HS-27A (cell line): ENCODE measurements around the gene SAV1.
"Not testable (repeated sequence)": the region's sequence is repeated elsewhere in the genome, so short reads cannot be mapped to it uniquely, and the experiment has no call there.

Experiments used
- DNase-seq: peaks from one replicate; pipeline ENCODE4 v3.0.0-alpha.2; 2012; ENCODE audit warnings: low read depth, missing footprints

The SAV1 gene

DNA sequence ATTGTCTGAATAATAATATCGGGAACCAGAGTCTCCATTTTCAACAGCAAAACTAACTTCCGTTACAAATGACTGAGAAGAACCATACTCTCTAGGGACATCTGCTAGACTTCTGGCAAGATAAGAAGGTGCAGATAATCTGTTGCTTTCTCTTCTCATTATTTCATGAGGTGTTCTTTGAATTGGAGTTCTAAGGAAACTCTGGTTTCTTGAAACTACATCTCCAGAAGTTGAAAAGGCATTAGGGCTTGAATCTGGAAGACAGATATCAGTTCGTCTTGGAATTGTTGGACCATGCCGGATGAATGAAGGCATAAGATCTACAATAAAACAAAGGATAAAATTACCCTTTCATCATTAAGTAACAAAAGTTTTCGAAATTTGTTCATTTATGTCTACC lies 2.8 kb downstream of the SAV1 start:
- not testable (repeated sequence) for DNase-seq

DNA sequence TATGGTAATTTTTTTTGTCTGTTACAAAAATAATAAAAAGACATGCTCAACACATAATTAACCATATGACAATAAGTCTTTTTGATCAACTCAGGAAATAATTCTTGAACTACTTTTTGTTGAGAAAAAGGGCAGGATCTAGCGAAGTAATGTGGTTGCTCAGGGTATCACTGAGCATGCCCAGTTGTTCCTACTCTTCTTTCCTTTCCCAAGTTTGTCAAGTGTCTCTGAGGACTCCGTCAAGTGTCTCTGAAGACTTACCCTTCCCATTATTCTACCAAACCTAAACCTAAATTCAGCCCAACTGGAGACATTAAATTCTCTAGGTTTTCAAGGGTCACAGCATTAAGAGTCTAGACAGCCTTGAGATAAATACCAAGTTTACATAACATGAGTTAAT lies 3.5 kb downstream of the SAV1 start:
- DNase-seq, result not testable (repeated sequence)

DNA sequence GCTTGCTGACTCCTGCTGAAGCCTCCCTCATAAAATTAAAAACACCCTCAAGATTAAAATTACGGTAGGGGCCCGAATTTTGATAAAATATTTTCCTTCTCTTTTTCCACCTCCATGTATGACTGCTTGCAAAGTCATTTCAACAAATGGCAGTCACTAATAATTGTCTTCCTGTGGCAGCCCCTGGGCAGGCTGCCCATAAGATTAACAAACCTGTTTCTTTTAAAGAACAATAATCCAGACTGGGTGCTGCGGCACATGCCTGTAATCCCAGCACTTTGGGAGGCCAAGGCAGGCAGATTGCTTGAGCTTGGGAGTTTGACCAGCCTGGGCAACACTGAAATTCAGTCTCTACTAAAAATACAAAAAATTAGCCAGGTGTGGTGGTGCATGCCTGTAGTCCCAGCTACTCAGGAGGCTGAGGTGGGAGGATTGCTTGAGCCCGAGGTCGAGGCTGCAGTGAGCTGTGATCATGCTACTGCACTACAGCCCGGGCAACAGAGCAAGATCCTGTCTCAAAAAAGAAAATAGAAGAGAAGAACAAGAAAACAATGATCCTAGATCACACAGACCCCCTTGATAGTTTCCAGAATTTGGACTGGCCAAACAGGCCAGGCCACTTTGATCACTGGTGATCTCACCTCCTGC lies 8.7 kb downstream of the SAV1 start:
- no peak for DNase-seq

DNA sequence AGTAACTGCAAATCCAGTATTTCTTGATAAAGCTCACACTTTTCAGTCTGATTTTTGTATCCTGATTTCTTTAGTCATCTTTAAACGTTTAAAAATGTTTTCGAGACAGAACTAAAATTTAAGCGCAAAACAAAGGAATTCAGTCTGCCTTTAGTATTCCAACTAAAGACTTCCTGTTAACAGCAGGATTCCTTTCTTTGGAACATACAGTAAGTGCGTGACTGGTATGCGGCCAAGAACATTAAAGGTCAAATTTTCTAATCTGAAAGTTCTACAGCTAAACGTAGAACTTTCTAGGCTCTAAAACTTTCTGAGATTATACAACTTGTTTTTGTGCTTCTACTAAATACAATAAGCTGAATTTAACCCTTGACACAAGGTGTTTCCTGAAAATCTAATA lies 9.9 kb downstream of the SAV1 start:
- DNase-seq, result no peak

DNA sequence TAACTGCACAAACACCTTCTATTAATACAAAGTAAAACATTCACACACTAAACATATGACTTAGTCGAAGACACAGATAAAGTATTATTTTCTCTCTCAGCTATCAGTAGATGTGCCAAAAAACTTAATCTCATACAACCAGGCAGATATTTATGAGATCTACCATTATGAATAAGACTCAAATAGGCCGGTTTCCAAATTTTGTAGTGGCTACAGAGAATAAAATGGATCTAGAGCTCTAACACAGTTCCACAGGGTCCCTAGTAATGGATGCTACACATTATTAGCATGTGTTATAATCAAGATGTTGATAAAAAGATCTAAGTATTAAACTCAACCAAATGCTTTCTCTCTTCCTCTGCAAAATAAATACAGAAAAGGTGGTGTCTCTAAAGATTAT lies 10.4 kb downstream of the SAV1 start:
- DNase-seq, result no peak

DNA sequence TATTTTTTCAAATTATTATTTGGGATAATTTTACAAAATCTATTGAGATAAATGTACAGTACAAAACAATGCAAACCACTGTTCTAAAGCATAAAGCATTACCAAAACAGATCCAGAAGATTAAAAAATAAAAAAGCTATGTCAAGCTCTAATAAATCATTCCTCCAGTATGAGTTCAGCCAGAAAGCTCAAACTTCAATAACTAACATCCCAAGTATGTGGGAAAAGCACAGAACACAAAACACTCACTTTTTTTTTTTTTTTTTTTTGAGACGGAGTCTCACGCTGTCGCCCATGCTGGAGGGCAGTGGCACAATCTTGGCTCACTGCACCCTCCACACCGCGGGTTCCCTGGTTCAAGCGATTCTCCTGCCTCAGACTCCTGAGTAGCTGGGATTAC lies 11.3 kb downstream of the SAV1 start:
- no peak for DNase-seq

DNA sequence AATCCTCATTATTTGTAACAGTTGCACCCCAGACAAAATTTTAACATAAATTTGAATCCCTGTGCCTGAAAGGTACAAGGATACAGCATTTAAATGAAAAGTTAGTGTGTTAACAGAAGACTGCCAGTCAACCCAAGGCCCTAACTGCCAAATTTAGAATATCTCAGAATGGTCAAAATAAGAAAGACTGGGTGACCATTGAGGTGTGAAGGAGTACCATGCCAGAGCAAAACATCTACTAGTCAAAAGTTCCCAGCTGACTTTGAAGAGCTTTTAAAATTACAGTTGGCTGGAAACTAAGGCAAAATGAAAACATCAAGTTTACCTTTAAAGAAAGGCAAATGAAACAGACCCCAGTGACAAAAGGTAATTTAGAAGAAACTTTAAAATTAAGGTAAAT lies 18.4 kb downstream of the SAV1 start:
- no peak for DNase-seq

DNA sequence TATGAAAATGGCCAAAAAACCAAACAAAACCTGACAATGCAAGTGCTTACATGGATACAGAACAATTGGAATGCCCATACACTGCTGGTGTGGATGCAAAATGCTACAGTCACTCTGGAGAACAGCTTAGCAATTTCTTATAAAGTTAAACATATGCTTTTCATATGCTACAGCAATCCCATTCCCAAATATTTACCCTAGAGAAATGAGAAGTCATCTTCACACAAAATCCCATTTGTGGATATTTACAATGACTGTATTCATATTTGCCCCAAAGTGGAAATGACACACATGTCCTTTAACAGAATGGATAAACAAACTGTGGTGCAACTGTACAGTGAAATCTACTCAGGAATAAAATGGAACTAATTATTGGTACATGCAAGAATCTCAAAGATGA lies 20.4 kb downstream of the SAV1 start:
- DNase-seq, result no peak

DNA sequence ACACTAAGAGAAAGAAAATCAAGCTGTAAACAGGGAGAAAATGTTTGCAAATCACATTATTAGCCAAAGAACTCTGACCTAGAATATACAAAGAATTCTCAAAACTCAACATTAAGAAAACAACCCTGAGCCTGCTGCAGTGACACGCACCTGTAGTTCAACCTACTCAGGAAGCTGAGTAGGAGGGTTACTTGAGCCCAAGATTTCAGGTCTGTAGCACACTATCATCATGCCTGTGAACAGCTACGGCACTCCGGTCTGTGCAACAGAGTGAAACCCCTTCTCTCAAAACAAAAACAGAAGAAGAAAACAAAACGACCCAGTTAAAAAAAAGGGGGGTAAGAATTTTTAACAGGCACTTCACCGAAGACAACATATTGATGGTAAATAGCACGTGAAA lies 20.8 kb downstream of the SAV1 start:
- DNase-seq, result no peak

DNA sequence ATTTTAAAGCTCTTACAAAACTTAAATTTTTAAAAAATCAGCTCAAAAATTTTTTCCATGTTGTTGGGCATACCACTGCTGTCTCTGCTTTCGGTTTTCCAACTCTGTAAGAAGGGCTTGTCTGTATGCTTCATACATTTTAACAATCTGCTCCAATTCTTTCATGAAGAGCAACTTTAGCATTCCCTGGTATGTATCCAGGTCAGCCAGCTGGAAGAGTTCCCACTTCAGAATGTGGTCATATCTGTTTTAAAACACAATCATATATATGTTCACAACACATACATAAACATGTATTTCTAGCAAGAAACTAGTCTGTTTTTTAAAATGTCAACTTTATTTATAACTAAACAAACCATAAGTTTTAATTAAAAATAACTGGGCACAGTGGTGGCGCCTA lies 33.0 kb downstream of the SAV1 start:
- DNase-seq, result no peak

DNA sequence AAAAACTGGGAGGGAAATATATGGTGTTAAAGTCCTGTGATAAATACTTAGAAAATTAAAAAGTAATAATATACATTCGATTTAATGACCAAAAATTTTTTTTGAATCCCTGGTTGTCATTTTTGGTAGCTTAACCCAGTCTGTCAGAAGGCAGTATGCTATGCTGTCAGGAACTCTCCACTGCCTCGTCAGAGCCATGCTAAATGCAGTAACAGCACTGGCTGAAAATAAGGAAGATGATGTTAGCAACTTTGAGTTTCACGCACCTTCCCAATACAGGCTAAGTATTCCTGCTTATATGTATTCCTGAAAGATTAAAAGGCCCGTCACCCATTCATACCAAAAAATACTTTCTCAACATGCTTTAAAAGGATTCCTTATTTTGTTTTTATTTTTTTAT lies 34.2 kb downstream of the SAV1 start:
- DNase-seq, result no peak

DNA sequence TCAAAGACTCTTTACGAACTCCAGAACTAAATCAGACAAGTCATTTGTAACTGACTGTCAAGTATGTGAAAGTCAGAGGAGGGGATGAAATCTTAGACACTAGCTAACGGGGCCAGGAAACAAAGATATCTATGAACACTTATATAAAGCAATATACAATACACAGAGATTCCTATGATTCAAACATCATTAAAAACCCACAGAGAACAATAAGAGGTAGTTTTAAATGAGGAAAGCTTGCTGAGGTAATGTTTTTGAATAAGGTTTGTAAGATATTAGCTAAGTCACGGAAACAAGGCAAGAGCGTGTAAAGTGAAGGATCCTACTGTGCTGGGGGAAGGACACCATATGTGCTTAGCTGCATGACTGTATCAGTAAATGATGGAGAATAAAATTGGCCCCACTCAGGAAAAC lies 36.7 kb downstream of the SAV1 start:
- DNase-seq, result no peak

DNA sequence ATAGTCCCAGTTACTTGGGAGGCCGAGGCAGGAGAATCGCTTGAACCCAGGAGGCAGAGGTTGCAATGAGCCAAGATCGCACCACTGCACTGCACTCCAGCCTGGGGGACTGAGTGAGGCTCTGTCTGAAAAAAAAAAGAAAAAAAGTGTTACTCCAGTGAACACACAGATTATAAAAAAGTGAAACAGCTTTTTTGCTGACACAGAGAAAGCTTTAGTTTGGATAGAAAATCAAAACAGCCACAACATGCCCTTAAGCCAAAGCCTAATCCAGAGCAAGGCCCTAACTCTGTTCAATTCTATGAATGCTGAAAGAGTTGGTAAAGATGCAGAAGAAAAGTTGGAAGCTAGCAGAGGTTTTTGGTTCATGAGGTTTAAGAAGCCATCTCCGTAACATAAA lies 43.2 kb downstream of the SAV1 start:
- not testable (repeated sequence) for DNase-seq

DNA sequence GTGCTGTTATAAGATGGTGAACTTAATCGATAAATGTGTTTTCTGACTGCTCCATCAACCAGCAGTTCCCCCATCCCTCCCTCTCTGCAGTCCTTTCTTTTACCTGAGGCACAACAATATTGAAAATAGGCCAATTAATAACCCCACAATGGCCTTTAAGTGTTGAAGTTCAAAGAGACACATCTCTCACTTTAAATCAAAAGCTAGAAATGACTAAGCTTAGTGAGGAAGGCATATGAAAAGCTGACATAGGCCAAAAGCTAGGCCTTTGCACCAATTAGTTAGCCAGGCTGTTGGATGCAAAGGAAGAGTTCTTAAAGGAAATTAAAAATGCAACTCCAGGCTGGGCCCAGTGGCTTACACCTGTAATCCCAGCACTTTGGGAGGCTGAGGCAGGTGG lies 43.7 kb downstream of the SAV1 start:
- no peak for DNase-seq

DNA sequence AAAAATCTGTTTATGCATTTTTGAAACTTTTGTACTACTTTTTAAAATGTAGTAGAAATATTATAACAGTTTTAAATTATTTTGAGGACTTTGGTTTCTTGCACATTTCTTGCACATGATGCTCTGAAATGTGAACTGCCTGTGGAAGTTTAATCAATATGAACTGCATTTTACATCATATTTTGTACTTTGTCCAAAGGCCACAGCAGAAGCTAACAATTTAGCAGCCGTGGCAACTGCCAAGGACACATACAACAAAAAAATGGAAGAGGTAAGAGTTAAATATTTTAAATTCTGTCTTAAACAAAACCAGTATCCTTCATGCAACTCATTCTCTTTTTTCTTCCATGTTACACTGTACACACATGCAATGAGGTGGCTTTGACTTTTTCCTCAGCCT lies 45.1 kb downstream of the SAV1 start:
- no peak for DNase-seq

DNA sequence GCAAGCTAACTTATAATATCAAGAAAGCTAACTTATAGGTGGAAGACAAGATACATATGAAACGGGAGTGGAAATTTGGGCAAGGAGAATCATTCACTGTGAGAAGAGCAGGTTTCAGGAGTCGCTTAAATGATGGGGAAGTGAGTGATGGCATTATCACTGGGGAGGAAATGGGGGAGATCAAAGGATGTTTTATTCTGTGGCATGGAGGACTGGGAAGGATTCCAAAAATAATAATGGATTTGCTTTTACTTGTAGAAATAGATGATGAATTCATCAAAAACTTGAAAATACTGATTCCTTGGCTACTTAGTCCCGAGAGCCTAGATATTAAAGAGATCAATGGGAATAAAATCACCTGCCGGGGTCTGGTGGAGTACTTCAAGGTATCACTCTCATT lies 47.8 kb downstream of the SAV1 start:
- no peak for DNase-seq

DNA sequence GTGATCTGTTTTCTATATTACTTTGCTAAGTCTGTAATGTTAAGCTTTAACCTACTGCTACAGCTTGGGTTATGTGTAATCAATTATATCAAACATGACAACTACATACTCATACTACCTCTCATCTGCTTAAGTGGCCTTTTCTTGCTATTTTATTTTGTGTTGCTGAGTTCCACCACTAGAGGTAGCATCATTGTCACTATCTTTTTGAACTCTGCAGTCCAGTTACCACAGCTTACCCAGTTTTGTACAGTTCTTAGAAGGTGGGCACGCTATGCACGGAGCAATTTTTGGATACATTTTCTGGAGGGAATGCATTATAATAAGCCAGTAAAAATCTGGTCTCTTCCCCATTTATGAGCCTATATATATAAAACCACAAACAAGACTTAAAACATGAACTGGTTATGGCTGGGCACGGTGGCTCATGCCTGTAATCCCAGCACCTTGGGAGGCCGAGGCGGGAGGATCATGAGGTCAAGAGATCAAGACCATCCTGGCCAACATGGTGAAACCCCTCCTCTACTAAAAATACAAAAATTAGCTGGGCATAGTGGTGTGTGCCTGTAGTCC lies 48.5 kb downstream of the SAV1 start:
- no peak for DNase-seq

DNA sequence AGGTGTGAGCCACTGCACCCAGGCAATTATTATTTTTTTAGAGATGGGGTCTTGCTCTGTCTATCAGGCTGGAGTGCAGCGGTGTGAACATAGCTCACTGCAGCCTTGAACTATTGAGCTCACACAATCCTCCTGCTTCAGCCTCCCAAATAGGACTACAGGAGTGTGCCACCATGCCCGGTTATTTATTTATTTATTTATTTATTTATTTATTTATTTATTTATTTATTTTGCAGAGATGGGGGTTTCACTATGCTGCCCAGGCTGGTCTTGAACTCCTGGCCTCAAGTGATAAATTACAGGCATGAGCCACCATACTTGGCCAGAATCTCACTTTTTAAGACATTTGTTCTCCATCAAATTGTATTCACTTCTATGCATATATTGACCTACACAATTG lies 51.8 kb downstream of the SAV1 start:
- no peak for DNase-seq

DNA sequence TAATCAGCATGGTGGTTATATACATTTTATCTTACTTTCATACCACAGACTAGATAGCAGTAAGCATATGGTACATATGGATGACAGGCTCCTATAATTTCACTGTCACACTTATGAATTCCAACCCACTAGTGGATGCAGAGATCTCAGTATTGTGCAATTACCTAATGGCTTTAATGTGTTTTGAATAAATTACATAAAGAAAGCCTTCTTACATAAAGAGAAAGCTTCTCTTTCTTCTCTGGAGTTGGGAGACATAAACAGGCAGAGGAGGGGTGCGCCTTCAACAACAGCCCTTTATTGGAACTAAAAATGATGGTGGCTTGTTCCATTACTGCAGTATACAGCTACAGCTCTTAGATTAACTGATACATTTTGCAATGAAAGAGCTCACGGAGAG lies 52.6 kb downstream of the SAV1 start:
- DNase-seq, result no peak

DNA sequence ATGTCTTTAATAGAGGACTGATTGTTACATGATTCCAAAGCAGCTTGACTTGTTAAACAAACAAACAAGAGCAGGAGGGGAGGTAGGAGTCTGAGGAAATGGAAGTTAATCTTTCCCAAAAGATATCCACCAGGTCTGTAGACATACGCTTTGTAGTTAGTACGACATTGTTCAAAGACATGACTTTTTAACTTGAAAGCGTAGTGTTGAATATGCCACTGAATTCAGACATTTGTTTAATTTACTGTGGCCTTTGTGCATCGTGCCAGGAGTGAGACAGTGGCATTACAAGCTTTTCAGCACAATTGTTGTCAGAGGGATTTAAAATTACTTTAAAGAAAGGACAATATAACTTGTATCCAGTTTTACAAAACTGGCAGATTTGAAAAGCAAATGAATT lies 53.0 kb downstream of the SAV1 start:
- DNase-seq, result no peak

DNA sequence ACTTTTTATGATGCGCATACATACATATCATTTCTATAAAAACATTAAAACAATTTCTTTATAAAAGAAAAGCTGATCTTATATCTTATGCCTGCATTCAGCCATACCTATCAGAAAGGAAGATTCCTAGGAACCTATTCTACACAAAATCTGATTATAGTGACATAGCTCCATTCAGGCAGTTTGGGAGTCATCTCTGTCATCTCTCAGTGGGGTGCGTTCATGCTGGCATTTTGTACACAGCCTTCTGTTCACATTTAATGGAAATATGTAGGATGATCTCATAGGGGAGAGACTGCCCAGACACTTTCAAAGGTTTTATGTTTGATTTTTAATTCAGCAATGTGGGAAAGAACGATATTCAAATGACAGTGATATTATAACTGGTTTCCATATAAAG lies 55.3 kb downstream of the SAV1 start:
- no peak for DNase-seq

DNA sequence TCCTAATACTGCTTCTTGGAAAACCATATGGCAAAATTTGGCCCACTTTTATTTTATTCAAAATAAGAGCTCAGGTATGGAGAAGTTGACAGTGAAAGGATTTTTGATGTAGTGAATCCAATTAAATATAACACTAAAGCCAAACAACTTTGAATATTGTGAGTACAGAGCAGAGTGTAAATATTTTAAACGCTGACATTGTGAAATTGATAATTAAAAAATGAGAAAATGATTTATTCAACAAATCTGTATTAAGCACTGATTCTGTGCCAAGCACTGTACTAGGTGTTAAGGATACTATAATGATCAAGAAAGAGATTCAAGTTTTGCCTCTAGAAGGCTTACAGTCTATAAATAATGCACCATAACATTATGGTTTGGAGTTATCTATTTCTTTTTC lies 57.6 kb downstream of the SAV1 start:
- no peak for DNase-seq

DNA sequence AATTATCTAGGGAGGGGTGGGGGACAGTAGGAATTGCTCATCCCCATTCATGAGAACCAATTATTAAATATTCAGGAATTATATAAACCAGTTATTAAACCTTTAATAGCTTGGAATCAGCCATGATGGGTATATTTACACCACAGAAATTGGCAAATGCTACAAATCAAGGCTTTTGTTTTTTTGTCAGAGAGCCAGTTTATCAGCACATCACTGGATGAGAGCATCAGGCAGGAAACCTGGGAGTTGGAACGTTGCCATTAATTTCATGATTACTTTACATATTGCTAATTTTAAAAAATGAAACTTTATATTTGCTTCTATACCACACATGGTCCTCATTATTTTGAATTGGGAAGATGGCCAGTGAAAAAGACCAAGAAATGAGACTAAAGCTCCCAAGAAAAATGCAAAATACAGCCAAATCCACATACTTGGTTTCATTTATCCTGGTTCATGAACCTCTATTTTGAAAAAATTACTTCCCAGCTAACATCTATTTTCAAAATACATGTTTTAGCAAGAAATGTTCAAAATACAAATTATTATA lies 59.7 kb downstream of the SAV1 start:
- DNase-seq, result no peak

DNA sequence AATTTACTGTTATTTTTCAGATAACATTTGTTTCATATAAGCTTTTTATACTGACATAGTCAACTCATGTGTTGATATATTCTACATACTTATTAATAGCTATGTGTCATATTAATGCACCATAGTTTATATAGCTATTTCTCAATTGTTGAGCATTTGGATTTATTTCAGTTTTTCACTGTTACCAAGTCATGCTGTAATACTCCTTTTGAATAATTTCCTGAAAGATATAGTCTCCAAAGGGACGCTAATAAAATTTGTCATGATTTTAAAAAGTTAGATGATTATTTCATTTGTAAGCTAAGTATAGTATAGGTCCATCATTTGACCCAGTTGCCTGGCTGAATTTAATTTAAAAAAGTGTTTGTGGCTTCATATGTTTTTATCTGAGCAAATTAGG lies 60.3 kb downstream of the SAV1 start:
- DNase-seq, result no peak
